OCI-LY1 (cell line): Measurements from ENCODE around the gene SLC4A8.

ENCODE experiments used
- H2AFZ ChIP-seq: fragments of 200-600 bp; sonication (generic), shearing (Covaris generic); 2 replicates; pipeline ENCODE4 v1.6.0; 2014; ENCODE audit warnings: antibody characterized with exemption, mild to moderate bottlenecking, low read length
- H3F3A ChIP-seq: fragments of 200-600 bp; sonication (generic), shearing (Covaris generic); 2 replicates; pipeline ENCODE4 v1.6.0; 2014; ENCODE audit warnings: mild to moderate bottlenecking, antibody characterized with exemption, low read length, moderate library complexity; ENCODE audit not compliant: insufficient read depth
- H3K27ac ChIP-seq: fragments of 200-600 bp; sonication (generic); 2 replicates; pipeline ENCODE4 v1.5.1; 2014; ENCODE audit warnings: low read length, mixed run types, mild to moderate bottlenecking, low read depth; ENCODE audit not compliant: poor library complexity, severe bottlenecking
- H3K27me3 ChIP-seq: fragments of 200-600 bp; sonication (generic); 2 replicates; pipeline ENCODE4 v1.6.0; 2014; ENCODE audit warnings: antibody characterized with exemption, mild to moderate bottlenecking, low read length, moderate library complexity; ENCODE audit not compliant: insufficient read depth
- H3K36me3 ChIP-seq: fragments of 200-600 bp; sonication (generic); 2 replicates; pipeline ENCODE4 v1.6.1; 2014; ENCODE audit warnings: mild to moderate bottlenecking, antibody characterized with exemption, low read length, moderate library complexity, mixed read lengths; ENCODE audit not compliant: insufficient read depth
- H3K4me1 ChIP-seq: fragments of 200-600 bp; sonication (generic); 2 replicates; pipeline ENCODE4 v1.5.1; 2014; ENCODE audit warnings: mild to moderate bottlenecking, low read length, moderate library complexity; ENCODE audit not compliant: insufficient read depth, severe bottlenecking
- H3K4me2 ChIP-seq: fragments of 200-600 bp; sonication (generic), shearing (Covaris generic); 2 replicates; pipeline ENCODE4 v1.6.1; 2014; ENCODE audit warnings: low read length
- H3K4me3 ChIP-seq: fragments of 200-600 bp; sonication (generic); 2 replicates; pipeline ENCODE4 v1.5.1; 2014; ENCODE audit warnings: low read length, low read depth, mild to moderate bottlenecking, mixed read lengths; ENCODE audit not compliant: poor library complexity, severe bottlenecking
- H3K79me2 ChIP-seq: fragments of 200-600 bp; shearing (Covaris generic); 2 replicates; pipeline ENCODE4 v1.6.1; 2016; ENCODE audit warnings: mixed run types, low read length, mixed read lengths; ENCODE audit not compliant: insufficient read depth
- H3K9ac ChIP-seq: fragments of 200-600 bp; sonication (generic), shearing (Covaris generic); 2 replicates; pipeline ENCODE4 v1.6.1; 2014; ENCODE audit warnings: mild to moderate bottlenecking, low read length, mixed read lengths
- H3K9me2 ChIP-seq: fragments of 200-600 bp; sonication (generic), shearing (Covaris generic); 2 replicates; pipeline ENCODE4 v1.6.1; 2014; ENCODE audit warnings: low read depth, mild to moderate bottlenecking, low read length, mixed read lengths
- H3K9me3 ChIP-seq: fragments of 200-600 bp; shearing (Covaris generic); 2 replicates; pipeline ENCODE4 v1.6.1; 2014; ENCODE audit warnings: low read length, mixed read lengths
- H4K20me1 ChIP-seq: fragments of 200-600 bp; sonication (generic), shearing (Covaris generic); 2 replicates; pipeline ENCODE4 v1.6.0; 2016; ENCODE audit warnings: mild to moderate bottlenecking, low read length; ENCODE audit not compliant: insufficient read depth
- EZH2 ChIP-seq: fragments of 200-600 bp; sonication (generic), shearing (Covaris generic); IDR thresholded peaks from 2 replicates; pipeline ENCODE4 v1.8.0; 2017; ENCODE audit warnings: borderline replicate concordance, mixed run types, mild to moderate bottlenecking, antibody characterized with exemption, low read length, moderate library complexity, mixed read lengths
- TF ChIP-seq, protein P1 (sequence below): fragments of 200-600 bp; sonication (generic), shearing (Covaris generic); IDR thresholded peaks from 2 replicates; pipeline ENCODE4 v1.5.1; 2017; ENCODE audit warnings: mild to moderate bottlenecking, antibody characterized with exemption, low read length, moderate library complexity, mixed read lengths

The SLC4A8 gene

GRCh38 chr12:51403681-51404136 lies 20.9 kb upstream of the SLC4A8 start:
- Histone ChIP-seq H3K36me3 (no peaks in the 10 kb centered on the region), H3F3A (no peaks in the 10 kb centered on the region), H2AFZ (no peak overlapping the region), H3K27me3 (no peaks in the 10 kb centered on the region), H4K20me1 (no peaks in the 10 kb centered on the region), H3K9me3 (no peaks in the 10 kb centered on the region), H3K4me2 (no peak overlapping the region), H3K27ac (no peak overlapping the region), H3K4me3 (no peak overlapping the region), H3K79me2 (no peaks in the 10 kb centered on the region), H3K9me2 (no peaks in the 10 kb centered on the region), H3K9ac (no peak overlapping the region), H3K4me1 (no peaks in the 10 kb centered on the region)
- TF ChIP-seq, protein P1, sequence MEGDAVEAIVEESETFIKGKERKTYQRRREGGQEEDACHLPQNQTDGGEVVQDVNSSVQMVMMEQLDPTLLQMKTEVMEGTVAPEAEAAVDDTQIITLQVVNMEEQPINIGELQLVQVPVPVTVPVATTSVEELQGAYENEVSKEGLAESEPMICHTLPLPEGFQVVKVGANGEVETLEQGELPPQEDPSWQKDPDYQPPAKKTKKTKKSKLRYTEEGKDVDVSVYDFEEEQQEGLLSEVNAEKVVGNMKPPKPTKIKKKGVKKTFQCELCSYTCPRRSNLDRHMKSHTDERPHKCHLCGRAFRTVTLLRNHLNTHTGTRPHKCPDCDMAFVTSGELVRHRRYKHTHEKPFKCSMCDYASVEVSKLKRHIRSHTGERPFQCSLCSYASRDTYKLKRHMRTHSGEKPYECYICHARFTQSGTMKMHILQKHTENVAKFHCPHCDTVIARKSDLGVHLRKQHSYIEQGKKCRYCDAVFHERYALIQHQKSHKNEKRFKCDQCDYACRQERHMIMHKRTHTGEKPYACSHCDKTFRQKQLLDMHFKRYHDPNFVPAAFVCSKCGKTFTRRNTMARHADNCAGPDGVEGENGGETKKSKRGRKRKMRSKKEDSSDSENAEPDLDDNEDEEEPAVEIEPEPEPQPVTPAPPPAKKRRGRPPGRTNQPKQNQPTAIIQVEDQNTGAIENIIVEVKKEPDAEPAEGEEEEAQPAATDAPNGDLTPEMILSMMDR = no peak
- TF ChIP-seq EZH2 = no peak

- no peaks in the 10 kb centered on the region for H3K4me1 ChIP-seq
- no peaks in the 10 kb centered on the region for H3K9me3 ChIP-seq
- TF ChIP-seq EZH2 = no peak
- TF ChIP-seq, protein P1 = no peak
- no peak overlapping the region for H3K27ac ChIP-seq
- no peak overlapping the region for H2AFZ ChIP-seq
- H3K9me2 ChIP-seq = no peaks in the 10 kb centered on the region
- H3K79me2 ChIP-seq = no peaks in the 10 kb centered on the region
- no peaks in the 10 kb centered on the region for H4K20me1 ChIP-seq
- no peaks in the 10 kb centered on the region for H3K27me3 ChIP-seq
- H3K36me3 ChIP-seq = no peaks in the 10 kb centered on the region
- no peaks in the 10 kb centered on the region for H3F3A ChIP-seq
- H3K4me3 ChIP-seq = no peak overlapping the region
- H3K4me2 ChIP-seq = no peak overlapping the region
- H3K9ac ChIP-seq = no peak overlapping the region
Measured at GRCh38 chr12:51404627-51405026, 20.0 kb upstream of the SLC4A8 start.

- Histone ChIP-seq H3K36me3 (no peaks in the 10 kb centered on the region), H3F3A (no peaks in the 10 kb centered on the region), H3K9me2 (no peaks in the 10 kb centered on the region), H3K79me2 (no peaks in the 10 kb centered on the region), H3K4me3 (no peak overlapping the region), H3K4me2 (no peak overlapping the region), H2AFZ (no peak overlapping the region), H3K27ac (no peak overlapping the region), H3K9ac (no peak overlapping the region), H4K20me1 (no peaks in the 10 kb centered on the region), H3K4me1 (no peaks in the 10 kb centered on the region), H3K9me3 (no peaks in the 10 kb centered on the region), H3K27me3 (no peaks in the 10 kb centered on the region)
- TF ChIP-seq, protein P1 = no peak
- no peak for TF ChIP-seq EZH2
Measured at GRCh38 chr12:51405801-51406207, 18.8 kb upstream of the SLC4A8 start.
